Left ventricle myocardium inferior (tissue), 1 donor: ENCODE measurements around the gene SDR39U1. TPM values are rescaled to one million over a fixed set of nuclear protein-coding genes. Genes with fewer than 3 reads are reported as not detected.
"Not testable (repeated sequence)": the region's sequence is repeated elsewhere in the genome, so short reads cannot be mapped to it uniquely, and the experiment has no call there.

Experiments used
- DNase-seq: peaks from one replicate; pipeline ENCODE4 v3.0.0-alpha.2; 2020
- H3K27ac ChIP-seq: fragments of 200-600 bp; replicated peaks from 2 replicates; pipeline ENCODE4 v1.8.0; 2021
- H3K27me3 ChIP-seq: fragments of 200-600 bp; 2 replicates; pipeline ENCODE4 v1.8.0; 2021; ENCODE audit warnings: low read depth
- H3K36me3 ChIP-seq: fragments of 200-600 bp; 2 replicates; pipeline ENCODE4 v1.8.0; 2021
- H3K4me1 ChIP-seq: fragments of 200-600 bp; 2 replicates; pipeline ENCODE4 v1.8.0; 2021
- H3K4me3 ChIP-seq: fragments of 200-600 bp; 2 replicates; pipeline ENCODE4 v1.8.0; 2021; ENCODE audit warnings: mild to moderate bottlenecking, moderate library complexity
- H3K9me3 ChIP-seq: fragments of 200-600 bp; replicated peaks from 2 replicates; pipeline ENCODE4 v1.8.0; 2021
- CTCF ChIP-seq: fragments of 200-600 bp; IDR thresholded peaks from 2 replicates; pipeline ENCODE4 v1.8.0; 2021; ENCODE audit warnings: antibody characterized with exemption, mild to moderate bottlenecking, borderline replicate concordance
- intact Hi-C: fragments of 100-400 bp; cut with micrococcal nuclease; formaldehyde crosslinking; loops from one replicate; pipeline ENCODE4 v1.11.0; 2022
- total RNA-seq: library from RNA; stranded (reverse); fragmentation: NEBNext Ultra II Directional; extraction: Animal tissue kit (Norgen Biotek cat#: 25700); gene quantifications from one replicate; pipeline ENCODE4 v1.2.1, GENCODE V29; 2021
- donor health status: DM: no; HTN: yes; CAD: no; lungs with severe emphysema.

Gene SDR39U1
- total RNA-seq, 1 donor from 2014 or later, result 74.8 TPM

GRCh38 chr14:24475261-24475660 lies 32.7 kb upstream of the SDR39U1 start:
- Histone ChIP-seq H3K36me3 (no peaks in the 10 kb centered on the region), H3K9me3 (peaks cover 5% of the 10 kb centered on the region), H3K4me3 (no peak overlapping the region), H3K4me1 (no peaks in the 10 kb centered on the region), H3K27me3 (no peaks in the 10 kb centered on the region), H3K27ac (no peak overlapping the region)
- TF ChIP-seq CTCF, result no peak
- intact Hi-C loops, result no loop called here
- DNase-seq, result no peak

- no peak overlapping the region for H3K4me3 ChIP-seq
- DNase-seq, result no peak
- intact Hi-C loops, result no loop called here
- no peak for TF ChIP-seq CTCF
- H3K27me3 ChIP-seq, result no peaks in the 10 kb centered on the region
- H3K9me3 ChIP-seq, result peaks cover 5% of the 10 kb centered on the region
- H3K36me3 ChIP-seq, result no peaks in the 10 kb centered on the region
- no peak overlapping the region for H3K27ac ChIP-seq
- no peaks in the 10 kb centered on the region for H3K4me1 ChIP-seq
Observed at GRCh38 chr14:24473211-24473610, 30.6 kb upstream of the SDR39U1 start.

GRCh38 chr14:24470450-24470849 lies 27.9 kb upstream of the SDR39U1 start:
- H3K4me1 ChIP-seq, intact Hi-C loops, H3K27me3 ChIP-seq, H3K9me3 ChIP-seq, DNase-seq, H3K27ac ChIP-seq, H3K36me3 ChIP-seq, H3K4me3 ChIP-seq: not testable (repeated sequence)

DNA sequence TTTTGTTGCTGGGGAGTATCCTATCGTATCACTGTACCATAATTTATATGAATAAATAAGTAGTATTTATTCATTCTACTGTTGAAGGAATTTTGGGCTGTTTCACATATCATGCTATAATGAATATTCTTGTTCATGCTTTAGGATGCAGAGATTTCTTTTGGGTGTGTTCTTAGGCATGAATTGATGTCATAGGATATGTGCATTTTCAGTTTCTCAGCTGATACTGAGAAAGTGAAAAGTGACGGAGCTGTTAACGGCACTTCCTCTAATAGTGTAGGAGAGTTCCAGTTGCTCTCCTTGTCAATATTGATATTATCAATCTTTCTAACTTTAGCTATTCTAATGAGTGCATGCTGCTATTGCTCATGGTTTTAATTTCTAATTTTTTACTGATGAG lies 23.2 kb upstream of the SDR39U1 start:
- Histone ChIP-seq H3K27ac (no peak overlapping the region), H3K36me3 (no peaks in the 10 kb centered on the region), H3K4me1 (no peaks in the 10 kb centered on the region), H3K27me3 (no peaks in the 10 kb centered on the region), H3K9me3 (peaks cover 5% of the 10 kb centered on the region), H3K4me3 (no peak overlapping the region)
- no peak for DNase-seq
- intact Hi-C loops, result no loop called here
- no peak for TF ChIP-seq CTCF

- no peaks in the 10 kb centered on the region for H3K4me1 ChIP-seq
- TF ChIP-seq CTCF, result no peak
- H3K27me3 ChIP-seq, result no peaks in the 10 kb centered on the region
- no peak overlapping the region for H3K4me3 ChIP-seq
- DNase-seq, result no peak
- H3K36me3 ChIP-seq, result no peaks in the 10 kb centered on the region
- H3K27ac ChIP-seq, result no peak overlapping the region
- peaks cover under 1% of the 10 kb centered on the region for H3K9me3 ChIP-seq
- intact Hi-C loops, result no loop called here
Observed at GRCh38 chr14:24465368-24465767, 22.8 kb upstream of the SDR39U1 start.

DNA sequence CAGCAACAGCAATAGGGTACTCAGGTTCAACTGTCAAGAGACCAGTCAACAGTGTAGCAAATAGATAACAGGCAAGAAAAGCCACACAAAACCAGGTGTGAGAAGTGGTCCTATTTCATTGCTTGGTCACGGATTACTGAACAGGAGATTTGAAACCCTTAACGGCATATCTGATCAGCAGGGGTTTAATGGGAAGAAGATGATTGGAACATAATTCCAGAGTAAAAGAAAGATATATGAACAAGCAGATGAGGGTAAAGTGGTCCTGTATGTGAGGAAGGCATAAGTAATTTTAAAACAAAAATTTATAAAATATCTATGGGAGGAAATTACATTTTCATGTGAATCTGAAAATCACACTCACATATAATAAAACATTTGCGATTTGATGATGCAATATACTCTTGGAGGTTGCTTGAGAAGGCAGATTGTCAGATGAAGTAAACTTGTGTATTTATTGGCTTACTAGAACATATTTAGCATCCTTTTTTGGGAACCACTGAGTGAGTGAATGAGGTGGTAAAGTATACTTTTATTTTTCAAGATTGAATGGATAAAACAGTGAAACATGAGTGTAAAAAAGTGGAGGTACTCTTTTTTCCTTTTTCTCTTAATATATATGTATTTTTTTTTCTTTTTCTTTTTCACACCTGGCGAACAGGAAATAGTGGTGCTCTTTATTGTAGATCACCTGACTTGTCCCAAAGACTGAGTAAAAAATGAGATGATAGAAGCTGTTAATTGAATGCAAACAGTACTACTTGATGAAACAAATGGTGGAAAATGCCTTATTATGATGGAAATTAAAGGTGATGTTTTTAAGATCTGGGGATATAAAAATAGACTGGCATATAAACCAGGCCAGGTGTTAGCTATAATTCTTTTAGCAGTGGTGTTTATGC lies 21.6 kb upstream of the SDR39U1 start:
- H3K9me3 ChIP-seq, result no peaks in the 10 kb centered on the region
- H3K27me3 ChIP-seq, result no peaks in the 10 kb centered on the region
- no peak for TF ChIP-seq CTCF
- H3K27ac ChIP-seq, result no peak overlapping the region
- H3K36me3 ChIP-seq, result no peaks in the 10 kb centered on the region
- no peak overlapping the region for H3K4me3 ChIP-seq
- peaks cover 4% of the 10 kb centered on the region for H3K4me1 ChIP-seq
- intact Hi-C loops, result no loop called here
- no peak for DNase-seq
